ENCODE results near the gene TPTE.
"Not testable (repeated sequence)": the region's sequence is repeated elsewhere in the genome, so short reads cannot be mapped to it uniquely, and the experiment has no call there.

The TPTE gene

DNA sequence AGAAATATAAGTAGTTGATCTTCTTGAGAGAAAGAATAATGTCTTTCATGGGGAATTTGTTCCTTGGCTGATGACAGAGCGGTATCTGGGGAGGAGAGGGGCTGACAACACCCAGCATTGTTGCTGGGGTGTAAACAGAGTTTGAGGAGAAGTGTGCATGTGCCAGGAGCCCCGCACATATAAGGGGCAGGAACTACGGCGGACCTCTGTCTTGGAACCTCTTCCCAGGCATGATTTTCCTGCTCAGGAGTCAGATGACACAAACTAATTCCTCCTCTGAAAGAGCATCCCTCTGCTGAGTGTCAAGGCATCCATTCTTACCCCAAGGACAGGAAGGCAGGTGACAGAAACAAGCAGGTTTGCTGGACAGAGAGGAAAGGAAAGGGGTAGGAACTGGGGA is 119.1 kb downstream of the TPTE start:
- TF ChIP-seq, protein P1, sequence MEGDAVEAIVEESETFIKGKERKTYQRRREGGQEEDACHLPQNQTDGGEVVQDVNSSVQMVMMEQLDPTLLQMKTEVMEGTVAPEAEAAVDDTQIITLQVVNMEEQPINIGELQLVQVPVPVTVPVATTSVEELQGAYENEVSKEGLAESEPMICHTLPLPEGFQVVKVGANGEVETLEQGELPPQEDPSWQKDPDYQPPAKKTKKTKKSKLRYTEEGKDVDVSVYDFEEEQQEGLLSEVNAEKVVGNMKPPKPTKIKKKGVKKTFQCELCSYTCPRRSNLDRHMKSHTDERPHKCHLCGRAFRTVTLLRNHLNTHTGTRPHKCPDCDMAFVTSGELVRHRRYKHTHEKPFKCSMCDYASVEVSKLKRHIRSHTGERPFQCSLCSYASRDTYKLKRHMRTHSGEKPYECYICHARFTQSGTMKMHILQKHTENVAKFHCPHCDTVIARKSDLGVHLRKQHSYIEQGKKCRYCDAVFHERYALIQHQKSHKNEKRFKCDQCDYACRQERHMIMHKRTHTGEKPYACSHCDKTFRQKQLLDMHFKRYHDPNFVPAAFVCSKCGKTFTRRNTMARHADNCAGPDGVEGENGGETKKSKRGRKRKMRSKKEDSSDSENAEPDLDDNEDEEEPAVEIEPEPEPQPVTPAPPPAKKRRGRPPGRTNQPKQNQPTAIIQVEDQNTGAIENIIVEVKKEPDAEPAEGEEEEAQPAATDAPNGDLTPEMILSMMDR (IDR thresholded peaks at IDR 0.05; ENCODE audit: low read depth, low read length, missing control alignments): no peak
- no peaks in the 10 kb centered on the region for H3K27me3 ChIP-seq (replicated peaks)
- H3K36me3 ChIP-seq (replicated peaks): no peaks in the 10 kb centered on the region
- no peak for DNase-seq
- no peak overlapping the region for H3K4me3 ChIP-seq (ENCODE audit: low read depth, low read length)
- H3K27ac ChIP-seq: no peak overlapping the region
- in situ Hi-C loops (cut with HindIII; ENCODE audit: low pct_ligation_motif_present, low sequenced_read_pairs): no loop called here

DNA sequence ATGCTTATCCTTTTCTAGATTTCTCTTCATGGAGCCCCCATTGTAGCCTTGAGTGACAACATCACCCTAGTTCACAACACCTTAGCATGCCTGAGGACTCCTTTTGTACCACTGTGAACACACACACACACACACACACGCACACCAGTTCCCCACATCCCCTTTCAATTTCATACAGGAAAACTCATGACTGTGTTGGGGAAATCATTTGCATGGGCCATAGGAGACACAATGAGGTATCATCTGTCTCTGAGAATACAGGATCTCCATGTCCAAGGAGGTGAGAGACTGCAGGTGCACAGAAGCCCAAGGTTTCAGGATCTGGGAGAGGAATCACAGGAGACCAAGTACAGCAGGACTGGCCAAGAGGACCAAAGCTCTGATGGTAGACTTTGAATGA is 119.7 kb downstream of the TPTE start:
- Histone ChIP-seq H3K4me3 (ENCODE audit: low read depth, low read length) (no peak overlapping the region), H3K36me3 (replicated peaks) (no peaks in the 10 kb centered on the region), H3K27ac (no peak overlapping the region), H3K27me3 (replicated peaks) (no peaks in the 10 kb centered on the region)
- TF ChIP-seq, protein P1 (IDR thresholded peaks at IDR 0.05; ENCODE audit: low read depth, low read length, missing control alignments): no peak
- no peak for DNase-seq
- in situ Hi-C loops (cut with HindIII; ENCODE audit: low pct_ligation_motif_present, low sequenced_read_pairs): no loop called here

DNA sequence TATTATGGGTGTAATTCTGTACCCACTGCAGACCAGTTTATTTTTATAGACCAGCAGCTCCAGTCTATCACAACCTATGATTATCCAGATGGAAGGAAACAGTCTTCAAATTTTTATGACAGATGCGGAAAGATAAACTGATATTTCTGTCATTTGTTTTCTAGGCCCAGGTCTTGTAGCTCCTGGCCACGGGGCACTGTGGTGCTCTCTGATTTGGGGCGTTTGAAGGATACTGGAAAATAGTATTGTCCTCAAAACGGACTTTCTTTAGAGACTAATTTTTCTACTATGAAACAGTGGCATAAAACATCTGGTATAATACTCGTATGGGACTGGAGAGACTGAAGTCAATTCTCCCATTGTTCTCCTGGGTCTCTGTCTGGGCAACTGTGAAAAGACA is 124.3 kb downstream of the TPTE start:
- in situ Hi-C loops (cut with HindIII; ENCODE audit: low pct_ligation_motif_present, low sequenced_read_pairs); H3K36me3 ChIP-seq (replicated peaks); H3K27ac ChIP-seq; DNase-seq; H3K4me3 ChIP-seq (ENCODE audit: low read depth, low read length); H3K27me3 ChIP-seq (replicated peaks): not testable (repeated sequence)

DNA sequence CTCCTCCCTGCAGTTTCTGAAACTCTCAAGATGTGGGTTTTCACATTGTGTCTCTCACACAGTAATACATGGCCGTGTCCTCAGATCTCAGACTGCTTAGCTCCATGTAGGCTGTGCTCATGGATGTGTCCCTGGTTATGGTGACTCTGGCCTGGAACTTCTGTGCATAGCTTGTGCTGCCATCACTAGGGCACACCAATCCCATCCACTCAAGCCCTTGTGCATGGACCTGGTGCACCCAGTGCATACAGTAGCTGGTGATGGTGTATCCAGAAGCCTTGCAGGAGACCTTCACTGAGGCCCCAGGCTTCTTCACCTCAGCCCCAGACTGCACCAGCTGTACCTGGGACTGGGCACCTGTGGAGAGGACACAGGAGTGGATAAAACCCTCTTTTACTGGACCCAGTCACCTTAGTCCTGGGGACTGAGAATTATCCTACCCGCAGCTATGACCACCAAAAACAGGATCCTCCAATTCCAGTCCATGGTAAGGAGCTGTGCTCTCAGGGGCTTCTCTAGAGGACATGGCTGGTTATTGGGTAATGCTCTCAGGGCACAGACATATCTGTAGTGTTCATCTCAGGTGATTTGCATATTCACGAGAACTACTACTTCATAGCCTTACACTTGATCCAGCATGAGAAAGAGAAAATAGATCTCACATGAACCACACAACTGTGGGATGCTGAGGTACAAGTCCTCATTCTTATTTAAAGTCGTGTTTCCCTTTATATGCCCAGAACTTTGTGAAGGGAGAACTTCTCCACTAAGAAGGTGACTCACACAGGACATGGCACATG is 128.2 kb downstream of the TPTE start:
- H3K4me3 ChIP-seq (ENCODE audit: low read depth, low read length); H3K27ac ChIP-seq; H3K36me3 ChIP-seq (replicated peaks); H3K27me3 ChIP-seq (replicated peaks); in situ Hi-C loops (cut with HindIII; ENCODE audit: low pct_ligation_motif_present, low sequenced_read_pairs); DNase-seq: not testable (repeated sequence)

DNA sequence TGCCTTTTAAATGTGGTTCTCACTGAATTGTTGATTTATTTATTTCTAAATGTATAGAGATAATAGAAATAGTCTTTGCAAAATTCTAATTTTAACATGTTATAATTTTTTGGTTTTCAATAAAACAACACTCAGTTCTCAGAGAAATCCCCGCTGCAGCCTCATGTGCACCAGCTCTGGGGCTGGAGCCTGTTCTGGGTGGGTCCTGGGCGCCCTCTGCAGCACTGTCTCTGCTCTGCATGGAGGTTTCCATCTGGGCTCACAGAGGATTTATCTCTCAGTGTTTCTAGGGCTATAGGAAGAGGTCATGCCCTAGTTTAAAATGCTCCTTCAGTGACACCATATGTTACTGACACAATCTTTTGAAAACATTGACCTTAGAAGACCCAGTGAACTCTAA is 128.9 kb downstream of the TPTE start:
- H3K27me3 ChIP-seq (replicated peaks); H3K4me3 ChIP-seq (ENCODE audit: low read depth, low read length); in situ Hi-C loops (cut with HindIII; ENCODE audit: low pct_ligation_motif_present, low sequenced_read_pairs); DNase-seq; H3K36me3 ChIP-seq (replicated peaks); H3K27ac ChIP-seq: not testable (repeated sequence)

Data from brain microvascular endothelial cell (primary cell).